Liver (tissue), 9 donors: ENCODE results near the gene FNBP1L. TPM values are rescaled to one million over a fixed set of nuclear protein-coding genes. Genes with fewer than 3 reads are reported as not detected.

ENCODE experiments used
- DNase-seq: peaks from one replicate; pipeline ENCODE4 v3.0.0-alpha.2; 2017; ENCODE audit warnings: low spot score
- H3K27ac ChIP-seq, 2 donors: one replicate each; pipeline ENCODE4 v1.7.0; 2013; ENCODE audit warnings: inconsistent platforms in 2 of 2, low read length in 2 of 2, control low read depth in 1 of 2, low read depth in 1 of 2, mild to moderate bottlenecking in 1 of 2
- H3K27me3 ChIP-seq, 4 donors: one replicate each; pipeline versions ENCODE4 v1.6.1 to v1.7.0; 2013; ENCODE audit warnings: low read length in 3 of 4, inconsistent platforms in 1 of 4, mild to moderate bottlenecking in 1 of 4, moderate library complexity in 1 of 4; ENCODE audit not compliant: control insufficient read depth in 4 of 4, insufficient read depth in 4 of 4
- H3K36me3 ChIP-seq, 4 donors: one replicate each; pipeline versions ENCODE4 v1.6.1 to v1.7.0; 2013; ENCODE audit warnings: low read length in 3 of 4, mild to moderate bottlenecking in 3 of 4, low read depth in 1 of 4, moderate library complexity in 1 of 4; ENCODE audit not compliant: control insufficient read depth in 4 of 4, insufficient read depth in 3 of 4
- H3K4me1 ChIP-seq, 4 donors: one replicate each; pipeline versions ENCODE4 v1.6.1 to v1.7.0; 2013; ENCODE audit warnings: low read length in 3 of 4, mild to moderate bottlenecking in 3 of 4, moderate library complexity in 1 of 4; ENCODE audit not compliant: control insufficient read depth in 4 of 4, insufficient read depth in 4 of 4
- H3K4me3 ChIP-seq, 3 donors: one replicate each; pipeline versions ENCODE4 v1.6.1 to v1.7.0; 2013; ENCODE audit warnings: low read length in 3 of 3, control low read depth in 1 of 3, low read depth in 1 of 3, mild to moderate bottlenecking in 1 of 3
- H3K9ac ChIP-seq, 2 donors: one replicate each; pipeline ENCODE4 v1.7.0; 2013; ENCODE audit warnings: low read length in 2 of 2, mild to moderate bottlenecking in 2 of 2, moderate library complexity in 2 of 2, control low read depth in 1 of 2, low read depth in 1 of 2
- H3K9me3 ChIP-seq, 4 donors: one replicate each; pipeline versions ENCODE4 v1.6.1 to v1.7.0; 2013; ENCODE audit warnings: low read length in 3 of 4; ENCODE audit not compliant: control insufficient read depth in 4 of 4
- ATF3 ChIP-seq: IDR thresholded peaks from 2 replicates; pipeline ENCODE4 v1.6.1; 2016; ENCODE audit warnings: antibody characterized with exemption
- CTCF ChIP-seq: fragments of 150-350 bp; IDR thresholded peaks from 2 replicates; pipeline ENCODE4 v1.5.1; 2017; ENCODE audit warnings: improper control_type of control experiment, low read depth, low read length; ENCODE audit not compliant: missing input control
- EGR1 ChIP-seq, 2 donors: IDR thresholded peaks; 2 replicates each; pipeline ENCODE4 v1.6.1; 2016 to 2018; ENCODE audit warnings: antibody characterized with exemption in 2 of 2, low read depth in 2 of 2
- FOXA1 ChIP-seq: IDR thresholded peaks from 2 replicates; pipeline ENCODE4 v1.6.1; 2016; ENCODE audit warnings: antibody characterized with exemption
- FOXA2 ChIP-seq: IDR thresholded peaks from 2 replicates; pipeline ENCODE4 v1.6.1; 2016; ENCODE audit warnings: antibody characterized with exemption
- GABPA ChIP-seq, 2 donors: IDR thresholded peaks in 1 of 2; conservative IDR thresholded peaks in 1 of 2; 2 replicates each; pipeline ENCODE4 v1.6.1; 2016; ENCODE audit warnings: antibody characterized with exemption in 2 of 2, mild to moderate bottlenecking in 1 of 2, moderate library complexity in 1 of 2
- HNF4A ChIP-seq, 2 donors: conservative IDR thresholded peaks; 2 replicates each; pipeline ENCODE4 v1.6.1; 2016; ENCODE audit warnings: antibody characterized with exemption in 2 of 2, mild to moderate bottlenecking in 2 of 2
- HNF4G ChIP-seq: IDR thresholded peaks from 2 replicates; pipeline ENCODE4 v1.6.1; 2016; ENCODE audit warnings: antibody characterized with exemption
- JUND ChIP-seq, 2 donors: IDR thresholded peaks; 2 replicates each; pipeline ENCODE4 v1.6.1; 2016; ENCODE audit warnings: antibody characterized with exemption in 2 of 2
- MAX ChIP-seq: IDR thresholded peaks from 2 replicates; pipeline ENCODE4 v1.6.1; 2016; ENCODE audit warnings: antibody characterized with exemption
- NR2F2 ChIP-seq: IDR thresholded peaks from 2 replicates; pipeline ENCODE4 v1.6.1; 2016; ENCODE audit warnings: antibody characterized with exemption
- RAD21 ChIP-seq, 2 donors: IDR thresholded peaks; 2 replicates each; pipeline ENCODE4 v1.6.1; 2016; ENCODE audit warnings: antibody characterized with exemption in 2 of 2, mild to moderate bottlenecking in 2 of 2
- REST ChIP-seq: IDR thresholded peaks from 2 replicates; pipeline ENCODE4 v1.6.1; 2016; ENCODE audit warnings: antibody characterized with exemption, mild to moderate bottlenecking
- RXRA ChIP-seq, 2 donors: IDR thresholded peaks; 2 replicates each; pipeline ENCODE4 v1.6.1; 2017 to 2018; ENCODE audit warnings: antibody characterized with exemption in 2 of 2, mild to moderate bottlenecking in 1 of 2
- SP1 ChIP-seq: IDR thresholded peaks from 2 replicates; pipeline ENCODE4 v1.6.1; 2018; ENCODE audit warnings: antibody characterized with exemption, mild to moderate bottlenecking
- TAF1 ChIP-seq: conservative IDR thresholded peaks from 2 replicates; pipeline ENCODE4 v1.6.1; 2016; ENCODE audit warnings: antibody characterized with exemption, mild to moderate bottlenecking
- YY1 ChIP-seq: IDR thresholded peaks from 2 replicates; pipeline ENCODE4 v1.6.1; 2016; ENCODE audit warnings: antibody characterized with exemption, mild to moderate bottlenecking
- ZBTB33 ChIP-seq: IDR thresholded peaks from 2 replicates; pipeline ENCODE4 v1.6.1; 2016; ENCODE audit warnings: antibody characterized with exemption
- WGBS: extraction: QIAGEN DNeasy Blood & Tissue Kit; methylation state at CpG from one replicate; pipeline ENCODE4 v1.1.7; 2013; 5-methylcytosine and 5-hydroxymethylcytosine counted together
- polyA plus RNA-seq, 2 donors: library from polyadenylated mRNA; stranded (reverse) in 1 of 2; unstranded in 1 of 2; fragments of 200-250 nt in 1 of 2; fragments of >200 nt in 1 of 2; fragmentation: Nextera tagmentation in 1 of 2; extraction: Ambion mirVana in 1 of 2; gene quantifications; one replicate each; pipeline versions ENCODE4 v1.2.1 to v1.2.3, GENCODE V29; 2013 to 2015
- total RNA-seq, 2 donors: library from RNA; depleted of rRNA; stranded (reverse); fragments of >200 nt; gene quantifications; one replicate each; pipeline ENCODE4 v1.2.3, GENCODE V29; 2014
- donor health status: healthy.
- donor health status: healthy.
- donor health status: healthy.
- donor health status: healthy.
- donor health status: healthy.

The FNBP1L gene
- total and polyA plus RNA-seq, 4 donors: 5.3 to 13.5 (median 8.9) TPM

GRCh38 chr1:93488207-93488606 is 40.3 kb downstream of the FNBP1L start:
- no peaks in the 10 kb centered on the region for H3K36me3 ChIP-seq

More at GRCh38 chr1:93488207-93488606, 40.3 kb downstream of the FNBP1L start:
- Histone ChIP-seq H3K4me1 (no peaks in the 10 kb centered on the region), H3K27ac (no peak overlapping the region), H3K9ac (no peak overlapping the region), H3K27me3 (no peaks in the 10 kb centered on the region), H3K4me3 (no peak overlapping the region), H3K9me3 (no peaks in the 10 kb centered on the region)
- no peak for DNase-seq
- TF ChIP-seq TAF1: no peak
- TF ChIP-seq CTCF: no peak
- TF ChIP-seq HNF4G: no peak
- no peak for TF ChIP-seq FOXA2
- no peak for TF ChIP-seq NR2F2
- no peak for TF ChIP-seq ATF3
- TF ChIP-seq MAX: no peak
- TF ChIP-seq GABPA (IDR thresholded peaks at IDR 0.05 in 1 of 2, conservative IDR thresholded peaks at IDR 0.05 in 1 of 2): no peak
- no peak for TF ChIP-seq HNF4A (conservative IDR thresholded peaks at IDR 0.05)
- TF ChIP-seq SP1: no peak
- no peak for TF ChIP-seq RAD21 (IDR thresholded peaks at IDR 0.05)
- TF ChIP-seq FOXA1: no peak
- TF ChIP-seq ZBTB33: no peak
- no peak for TF ChIP-seq REST
- no peak for TF ChIP-seq RXRA (IDR thresholded peaks at IDR 0.05)
- TF ChIP-seq JUND (IDR thresholded peaks at IDR 0.05): no peak
- TF ChIP-seq EGR1 (IDR thresholded peaks at IDR 0.05; ENCODE audit: low read depth in 2 of 2): no peak
- no peak for TF ChIP-seq YY1
- WGBS: 94% methylated on average over 2 of the region's 2 CpGs
